ENCODE data around the gene THADA.

DNA sequence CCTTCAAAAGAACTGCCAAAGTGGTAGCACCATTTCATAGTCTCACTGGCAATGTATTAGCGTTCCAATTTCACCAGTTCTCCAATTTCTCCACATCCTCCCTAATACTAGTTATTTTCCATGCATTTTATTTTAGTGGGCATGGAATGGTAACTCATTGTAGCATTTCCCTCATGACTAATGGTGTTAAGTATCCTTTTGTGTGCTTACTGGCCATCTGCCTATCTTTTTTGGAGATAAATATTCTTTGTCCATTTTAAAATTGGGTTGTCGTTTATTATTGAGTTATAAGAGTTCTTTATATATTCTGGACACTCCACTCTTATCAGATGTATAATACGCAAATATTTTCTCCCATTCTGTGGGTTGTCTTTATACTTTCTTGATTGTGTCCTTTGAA, 107.1 kb downstream of the THADA start:
- no peak for TF ChIP-seq ZNF155 (tag by site-specific recombination; IDR thresholded peaks at IDR 0.05)
- no peak for TF ChIP-seq ZNF785 (tag by site-specific recombination; IDR thresholded peaks at IDR 0.05)
- TF ChIP-seq, protein P1, sequence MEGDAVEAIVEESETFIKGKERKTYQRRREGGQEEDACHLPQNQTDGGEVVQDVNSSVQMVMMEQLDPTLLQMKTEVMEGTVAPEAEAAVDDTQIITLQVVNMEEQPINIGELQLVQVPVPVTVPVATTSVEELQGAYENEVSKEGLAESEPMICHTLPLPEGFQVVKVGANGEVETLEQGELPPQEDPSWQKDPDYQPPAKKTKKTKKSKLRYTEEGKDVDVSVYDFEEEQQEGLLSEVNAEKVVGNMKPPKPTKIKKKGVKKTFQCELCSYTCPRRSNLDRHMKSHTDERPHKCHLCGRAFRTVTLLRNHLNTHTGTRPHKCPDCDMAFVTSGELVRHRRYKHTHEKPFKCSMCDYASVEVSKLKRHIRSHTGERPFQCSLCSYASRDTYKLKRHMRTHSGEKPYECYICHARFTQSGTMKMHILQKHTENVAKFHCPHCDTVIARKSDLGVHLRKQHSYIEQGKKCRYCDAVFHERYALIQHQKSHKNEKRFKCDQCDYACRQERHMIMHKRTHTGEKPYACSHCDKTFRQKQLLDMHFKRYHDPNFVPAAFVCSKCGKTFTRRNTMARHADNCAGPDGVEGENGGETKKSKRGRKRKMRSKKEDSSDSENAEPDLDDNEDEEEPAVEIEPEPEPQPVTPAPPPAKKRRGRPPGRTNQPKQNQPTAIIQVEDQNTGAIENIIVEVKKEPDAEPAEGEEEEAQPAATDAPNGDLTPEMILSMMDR (tag by site-specific recombination; IDR thresholded peaks at IDR 0.05) = no peak
- no peak for TF ChIP-seq PRDM10 (tag by site-specific recombination; IDR thresholded peaks at IDR 0.05)
- TF ChIP-seq ZNF658 (tag by site-specific recombination; IDR thresholded peaks at IDR 0.05) = no peak
- TF ChIP-seq TCF7L2 (IDR thresholded peaks at IDR 0.05; ENCODE audit: borderline replicate concordance, low read depth, low read length) = no peak
- no peak for TF ChIP-seq YY1 (tag by site-specific recombination; IDR thresholded peaks at IDR 0.05)

Measured in HEK293 (cell line).